HepG2 (cell line): Measurements from ENCODE around the gene FOSL2. TPM values are rescaled to one million over a fixed set of nuclear protein-coding genes. Genes with fewer than 3 reads are reported as not detected.

ENCODE experiments used
- ATAC-seq: fragments of 200-7000 bp; cut with Tn5 transposase; 3 replicates; pipeline ENCODE4 v1.9.1; 2020; ENCODE audit warnings: mild to moderate bottlenecking, moderate library complexity
- BruUV-seq: library from RNA; stranded (reverse); fragments of 400-500 nt; replicated peaks from 2 replicates; lab custom pipeline; 2021; lab: Mats Ljungman, UMichigan
- CTCF ChIA-PET: fragments of 300-600 bp; formaldehyde crosslinking; extraction: SDS; loops from one replicate; lab custom pipeline; 2021; ENCODE audit warnings: low total read pairs, inconsistent platforms, low intra/inter-chr PET ratio; lab: Yijun Ruan, JAX
- POLR2A ChIA-PET: fragments of 350-600 bp; sonication (Branson Sonifier 250); formaldehyde crosslinking; loops from one replicate; lab custom pipeline; 2020; ENCODE audit warnings: antibody characterized with exemption, inconsistent platforms; lab: Yijun Ruan, JAX
- DNase-seq: peaks from one replicate; pipeline ENCODE4 v3.0.0-alpha.2; 2015; ENCODE audit warnings: low spot score
- FAIRE-seq: peaks from 3 replicates; lab custom pipeline; 2011; peaks lifted over from hg19 to GRCh38; lab: Jason Lieb, UNC
- H2AFZ ChIP-seq: one replicate; pipeline ENCODE4 v1.6.1; 2011; ENCODE audit warnings: low read length, inconsistent platforms
- H3K27ac ChIP-seq: fragments of 300-600 bp; 3 replicates; pipeline ENCODE4 v1.8.0; 2011; ENCODE audit warnings: mixed run types, mild to moderate bottlenecking, mixed read lengths, low read length, inconsistent platforms; ENCODE audit not compliant: insufficient read depth; ENCODE audit errors: extremely low read length
- H3K27me3 ChIP-seq, 2 experiments: fragments of 200-600 bp in 1 of 2; 2 replicates in 1 of 2; 3 replicates in 1 of 2; pipeline versions ENCODE4 v1.6.0 to v1.8.0; 2011; ENCODE audit warnings: low read length in 2 of 2, mild to moderate bottlenecking in 2 of 2, moderate library complexity in 2 of 2, inconsistent platforms in 1 of 2; ENCODE audit not compliant: insufficient read depth in 2 of 2, control insufficient read depth in 1 of 2
- H3K36me3 ChIP-seq, 2 experiments: fragments of 200-600 bp in 1 of 2; replicated peaks in 1 of 2; 2 replicates in 1 of 2; 3 replicates in 1 of 2; pipeline versions ENCODE4 v1.5.1 to v1.8.0; 2011; ENCODE audit warnings: low read length in 2 of 2, inconsistent platforms in 1 of 2; ENCODE audit not compliant: insufficient read depth in 2 of 2, control insufficient read depth in 1 of 2
- H3K4me1 ChIP-seq: 2 replicates; pipeline ENCODE4 v1.5.1; 2012; ENCODE audit warnings: low read length, inconsistent platforms; ENCODE audit not compliant: insufficient read depth
- H3K4me2 ChIP-seq: 2 replicates; pipeline ENCODE4 v1.6.0; 2011; ENCODE audit warnings: low read depth, low read length, inconsistent platforms
- H3K4me3 ChIP-seq, 3 experiments: fragments of 200-600 bp in 1 of 3; sonication (generic), shearing (Covaris generic) in 1 of 3; replicated peaks in 1 of 3; 2 replicates each; pipeline ENCODE4 v1.5.1; 2011 to 2016; ENCODE audit warnings: low read length in 3 of 3, inconsistent platforms in 2 of 3, low read depth in 2 of 3, mild to moderate bottlenecking in 2 of 3, control low read depth in 1 of 3, mixed read lengths in 1 of 3; ENCODE audit not compliant: insufficient read depth in 1 of 3
- H3K79me2 ChIP-seq: one replicate; pipeline ENCODE4 v1.6.1; 2011; ENCODE audit warnings: low read length, inconsistent platforms; ENCODE audit not compliant: insufficient read depth
- H3K9ac ChIP-seq: 2 replicates; pipeline ENCODE4 v1.6.0; 2011; ENCODE audit warnings: mild to moderate bottlenecking, low read depth, low read length, inconsistent platforms; ENCODE audit not compliant: insufficient read depth
- H3K9me3 ChIP-seq: 2 replicates; pipeline ENCODE4 v1.5.1; 2012; ENCODE audit warnings: mild to moderate bottlenecking, low read length
- H4K20me1 ChIP-seq: 2 replicates; pipeline ENCODE4 v1.6.0; 2011; ENCODE audit warnings: inconsistent platforms, mild to moderate bottlenecking, low read length, moderate library complexity; ENCODE audit not compliant: insufficient read depth
- AKAP8 ChIP-seq: sonication (generic); formaldehyde crosslinking; IDR thresholded peaks from 2 replicates; pipeline ENCODE4 v1.5.1; 2020; ENCODE audit warnings: mild to moderate bottlenecking, missing genetic modification reagents
- CREM ChIP-seq, 2 experiments: sonication (generic) in 1 of 2; formaldehyde crosslinking in 1 of 2; IDR thresholded peaks; 2 replicates each; pipeline versions ENCODE4 v1.4.0 to v1.6.1; 2016 to 2020; ENCODE audit warnings: antibody characterized with exemption in 1 of 2, mild to moderate bottlenecking in 1 of 2, missing genetic modification reagents in 1 of 2
- FOXK2 ChIP-seq: fragments of 450-650 bp; IDR thresholded peaks from 2 replicates; pipeline ENCODE4 v1.6.1; 2016
- HNRNPUL1 ChIP-seq: fragments of 200-400 bp; formaldehyde crosslinking; IDR thresholded peaks from 2 replicates; pipeline ENCODE4 v1.6.1; 2017; ENCODE audit warnings: low read depth, mild to moderate bottlenecking, low read length, moderate library complexity
- MBD4 ChIP-seq: IDR thresholded peaks from 2 replicates; pipeline ENCODE4 v1.6.1; 2012; ENCODE audit warnings: low read length, inconsistent platforms, borderline replicate concordance
- NFKB2 ChIP-seq: sonication (generic); formaldehyde crosslinking; IDR thresholded peaks from 2 replicates; pipeline ENCODE4 v1.4.0; 2020; ENCODE audit warnings: missing genetic modification reagents, borderline replicate concordance
- RARA ChIP-seq: IDR thresholded peaks from 2 replicates; pipeline ENCODE4 v1.6.1; 2016; ENCODE audit warnings: missing genetic modification reagents, missing compliant biosample characterization
- RCOR2 ChIP-seq: IDR thresholded peaks from 2 replicates; pipeline ENCODE4 v1.6.1; 2016; ENCODE audit warnings: missing biosample characterization, missing genetic modification reagents
- SNRNP70 ChIP-seq: fragments of 200-400 bp; formaldehyde crosslinking; IDR thresholded peaks from 2 replicates; pipeline ENCODE4 v1.6.1; 2017; ENCODE audit warnings: mild to moderate bottlenecking, low read depth, low read length, moderate library complexity
- ZNF10 ChIP-seq: sonication (generic); formaldehyde crosslinking; IDR thresholded peaks from 2 replicates; pipeline ENCODE4 v1.4.0; 2020; ENCODE audit warnings: mild to moderate bottlenecking, low read depth, missing genetic modification reagents, borderline replicate concordance
- ZNF160 ChIP-seq: sonication (generic); formaldehyde crosslinking; IDR thresholded peaks from 2 replicates; pipeline ENCODE4 v1.8.0; 2022; ENCODE audit warnings: mild to moderate bottlenecking, inconsistent platforms, missing genetic modification reagents
- ZNF550 ChIP-seq: sonication (generic); formaldehyde crosslinking; IDR thresholded peaks from 2 replicates; pipeline ENCODE4 v1.4.0; 2020; ENCODE audit warnings: mild to moderate bottlenecking, missing genetic modification reagents, borderline replicate concordance
- WGBS: methylation state at CpG from one replicate; pipeline ENCODE4 v1.1.6; 2017; ENCODE audit warnings: low lambda C conversion rate; 5-methylcytosine and 5-hydroxymethylcytosine counted together
- in situ Hi-C: cut with HindIII; loops from 2 replicates; pipeline ENCODE4 v1.10.0; 2017; ENCODE audit warnings: low pct_unique_long_range_greater_than_20kb; ENCODE audit not compliant: extremely low pct_ligation_motif_present
- intact Hi-C: fragments of 100-400 bp; cut with micrococcal nuclease; formaldehyde crosslinking; loops from one replicate; pipeline ENCODE4 v1.10.0; 2022; ENCODE audit not compliant: unreplicated experiment
- polyA plus RNA-seq, 8 experiments: library from polyadenylated mRNA; depleted of rRNA in 3 of 8; stranded (reverse) in 7 of 8; unstranded in 1 of 8; fragments of >200 nt; fragmentation: Illumina TruSeq in 4 of 8; extraction: Trizol in 4 of 8; gene quantifications; 2 replicates each; pipeline versions ENCODE4 v1.2.1 to v1.2.3, GENCODE V29; 2011 to 2016; ENCODE audit warnings: low read depth in 4 of 8, missing spikeins in 1 of 8, mixed read lengths in 1 of 8; ENCODE audit not compliant: insufficient read depth in 1 of 8
- total RNA-seq, 5 experiments: library from RNA; depleted of rRNA; stranded (reverse); fragments of >200 nt; fragmentation: Illumina TruSeq; extraction: Trizol; gene quantifications; 2 replicates each; pipeline ENCODE4 v1.2.3, GENCODE V29; 2016; ENCODE audit warnings: low read depth in 1 of 5
- TF ChIP-seq, protein P1 (sequence below): sonication (generic); formaldehyde crosslinking; IDR thresholded peaks from 2 replicates; pipeline ENCODE4 v1.5.0; 2020; ENCODE audit warnings: mild to moderate bottlenecking, missing genetic modification reagents

FOSL2 gene
- total and polyA plus RNA-seq, 2 of the 13 experiments (the other 11 are each of a cell fraction or from before 2014, with no cell fraction given): 3.4 to 18.1 TPM

GRCh38 chr2:28350791-28351285 lies 41.8 kb upstream of the FOSL2 start (continued):
- TF ChIP-seq, protein P1, sequence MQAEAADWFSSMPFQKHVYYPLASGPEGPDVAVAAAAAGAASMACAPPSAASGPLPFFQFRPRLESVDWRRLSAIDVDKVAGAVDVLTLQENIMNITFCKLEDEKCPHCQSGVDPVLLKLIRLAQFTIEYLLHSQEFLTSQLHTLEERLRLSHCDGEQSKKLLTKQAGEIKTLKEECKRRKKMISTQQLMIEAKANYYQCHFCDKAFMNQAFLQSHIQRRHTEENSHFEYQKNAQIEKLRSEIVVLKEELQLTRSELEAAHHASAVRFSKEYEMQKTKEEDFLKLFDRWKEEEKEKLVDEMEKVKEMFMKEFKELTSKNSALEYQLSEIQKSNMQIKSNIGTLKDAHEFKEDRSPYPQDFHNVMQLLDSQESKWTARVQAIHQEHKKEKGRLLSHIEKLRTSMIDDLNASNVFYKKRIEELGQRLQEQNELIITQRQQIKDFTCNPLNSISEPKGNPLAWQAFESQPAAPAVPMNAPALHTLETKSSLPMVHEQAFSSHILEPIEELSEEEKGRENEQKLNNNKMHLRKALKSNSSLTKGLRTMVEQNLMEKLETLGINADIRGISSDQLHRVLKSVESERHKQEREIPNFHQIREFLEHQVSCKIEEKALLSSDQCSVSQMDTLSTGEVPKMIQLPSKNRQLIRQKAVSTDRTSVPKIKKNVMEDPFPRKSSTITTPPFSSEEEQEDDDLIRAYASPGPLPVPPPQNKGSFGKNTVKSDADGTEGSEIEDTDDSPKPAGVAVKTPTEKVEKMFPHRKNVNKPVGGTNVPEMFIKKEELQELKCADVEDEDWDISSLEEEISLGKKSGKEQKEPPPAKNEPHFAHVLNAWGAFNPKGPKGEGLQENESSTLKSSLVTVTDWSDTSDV: no peak
- TF ChIP-seq RARA (CRISPR knock-in tag): no peak

GRCh38 chr2:28351621-28352020 lies 41.0 kb upstream of the FOSL2 start:
- Histone ChIP-seq H4K20me1 (no peaks in the 10 kb centered on the region), H3K4me3 (no peak overlapping the region), H3K4me2 (no peak overlapping the region), H3K4me1 (peaks cover 15% of the 10 kb centered on the region), H3K27me3 (peaks cover 8 to 35% of the 10 kb centered on the region in 2 experiments), H3K9me3 (no peaks in the 10 kb centered on the region), H3K79me2 (no peaks in the 10 kb centered on the region), H3K36me3 (no peaks in the 10 kb centered on the region), H3K27ac (no peak overlapping the region), H3K9ac (no peak overlapping the region), H2AFZ (no peak overlapping the region)
- FAIRE-seq: no peak
- TF ChIP-seq NFKB2 (CRISPR knock-in tag): no peak
- TF ChIP-seq ZNF10 (CRISPR knock-in tag): no peak
- TF ChIP-seq MBD4: no peak
- TF ChIP-seq HNRNPUL1: no peak
- TF ChIP-seq SNRNP70: no peak
- no peak for TF ChIP-seq RCOR2 (CRISPR knock-in tag)
- TF ChIP-seq ZNF160 (CRISPR knock-in tag): no peak
- TF ChIP-seq ZNF550 (CRISPR knock-in tag): no peak
- TF ChIP-seq, protein P1: no peak
- TF ChIP-seq FOXK2: no peak
- no peak for TF ChIP-seq AKAP8 (CRISPR knock-in tag)
- no peak for TF ChIP-seq CREM (IDR thresholded peaks at IDR 0.05)
- no peak for TF ChIP-seq CREM (CRISPR knock-in tag; IDR thresholded peaks at IDR 0.05)
- intact Hi-C loops: no loop called here
- no TSS peak for BruUV-seq
- POLR2A ChIA-PET: interaction anchor here (0.9 kb wide), 1 partner anchor 9 kb away, joined by 3 read pairs; no protein-coding TSS in a partner anchor
- ATAC-seq: no peak
- WGBS: 57% methylated on average over 5 of the region's 5 CpGs
- in situ Hi-C loops: no loop called here
- CTCF ChIA-PET: no interaction called here
- no peak for DNase-seq
